Panc1 (cell line): ENCODE measurements around the gene ARHGAP25. TPM values are rescaled to one million over a fixed set of nuclear protein-coding genes. Genes with fewer than 3 reads are reported as not detected.

ENCODE experiments used
- ATAC-seq: fragments of 200-7000 bp; cut with Tn5 transposase; 2 replicates; pipeline ENCODE4 v1.9.1; 2020; ENCODE audit warnings: mild to moderate bottlenecking, moderate library complexity
- BruUV-seq: library from RNA; stranded (reverse); fragments of 400-500 nt; replicated peaks from 2 replicates; lab custom pipeline; 2021; lab: Mats Ljungman, UMichigan
- CTCF ChIA-PET: fragments of 300-600 bp; sonication (Branson Sonifier 250); formaldehyde crosslinking; loops from one replicate; lab custom pipeline; 2022; ENCODE audit warnings: antibody characterized with exemption; lab: Charles Lee
- POLR2A ChIA-PET: fragments of 300-600 bp; sonication (Branson Sonifier 250); formaldehyde crosslinking; loops from one replicate; lab custom pipeline; 2022; ENCODE audit warnings: antibody characterized with exemption; lab: Charles Lee
- DNase-seq: peaks from one replicate; pipeline ENCODE4 v3.0.0-alpha.2; 2010; ENCODE audit warnings: low read depth, low spot score
- H3K27ac ChIP-seq: 2 replicates; pipeline ENCODE4 v1.5.1; 2011; ENCODE audit warnings: mild to moderate bottlenecking, low read length, inconsistent platforms
- H3K27me3 ChIP-seq: fragments of 200-500 bp; sonication (Bioruptor generic); 2 replicates; pipeline ENCODE4 v1.6.0; 2014; ENCODE audit warnings: low read length, inconsistent platforms; ENCODE audit not compliant: control insufficient read depth, insufficient read depth
- H3K36me3 ChIP-seq: fragments of 200-500 bp; sonication (Bioruptor generic); 2 replicates; pipeline ENCODE4 v1.5.1; 2014; ENCODE audit warnings: inconsistent platforms, mild to moderate bottlenecking, low read length, moderate library complexity; ENCODE audit not compliant: control insufficient read depth, insufficient read depth
- H3K4me1 ChIP-seq: 2 replicates; pipeline ENCODE4 v1.5.1; 2011; ENCODE audit warnings: inconsistent platforms, mild to moderate bottlenecking, low read length, moderate library complexity; ENCODE audit not compliant: control insufficient read depth, insufficient read depth
- H3K4me3 ChIP-seq, 2 experiments: 2 replicates each; pipeline ENCODE4 v1.5.1; 2011 to 2012; ENCODE audit warnings: low read depth in 2 of 2, low read length in 2 of 2, mild to moderate bottlenecking in 2 of 2, inconsistent platforms in 1 of 2, moderate library complexity in 1 of 2
- H3K9me3 ChIP-seq: fragments of 200-500 bp; sonication (Bioruptor generic); 2 replicates; pipeline ENCODE4 v1.5.1; 2014; ENCODE audit warnings: low read depth, mild to moderate bottlenecking, inconsistent platforms, low read length, moderate library complexity; ENCODE audit not compliant: control insufficient read depth, insufficient read depth
- CTCF ChIP-seq: fragments of 450-650 bp; IDR thresholded peaks from 2 replicates; pipeline ENCODE4 v1.5.1; 2017; ENCODE audit warnings: mild to moderate bottlenecking
- POLR2AphosphoS5 ChIP-seq: IDR thresholded peaks from 2 replicates; pipeline ENCODE4 v1.6.1; 2012; ENCODE audit warnings: mild to moderate bottlenecking, low read depth, low read length, moderate library complexity
- REST ChIP-seq, 2 experiments: IDR thresholded peaks; 2 replicates each; pipeline ENCODE4 v1.6.1; 2011 to 2012; ENCODE audit warnings: low read depth in 2 of 2, control low read depth in 1 of 2, low read length in 1 of 2, mild to moderate bottlenecking in 1 of 2, moderate library complexity in 1 of 2; ENCODE audit not compliant: insufficient read depth in 1 of 2
- SIN3A ChIP-seq: IDR thresholded peaks from 2 replicates; pipeline ENCODE4 v1.6.1; 2012; ENCODE audit warnings: low read depth, mild to moderate bottlenecking, low read length, moderate library complexity, borderline replicate concordance; ENCODE audit not compliant: insufficient read depth
- TCF7L2 ChIP-seq: IDR thresholded peaks from 2 replicates; pipeline ENCODE4 v1.6.1; 2011; ENCODE audit warnings: mild to moderate bottlenecking, low read depth, low read length, inconsistent platforms
- in situ Hi-C: cut with HindIII; loops from 2 replicates; pipeline ENCODE4 v1.10.0; 2016; ENCODE audit warnings: low sequenced_read_pairs, low pct_unique_long_range_greater_than_20kb
- intact Hi-C: fragments of 100-400 bp; cut with micrococcal nuclease; formaldehyde crosslinking; loops from one replicate; pipeline ENCODE4 v1.10.0; 2022; ENCODE audit not compliant: unreplicated experiment
- total RNA-seq: library from RNA; stranded (reverse); gene quantifications from one replicate; pipeline ENCODE4 v1.2.1, GENCODE V29; 2021; ENCODE audit not compliant: unreplicated experiment

Gene ARHGAP25
- total RNA-seq, 1 experiment from 2014 or later: 0.49 TPM

- DNase-seq (no peak), ATAC-seq (no peak)
- in situ Hi-C loops (no loop called here), intact Hi-C loops (no loop called here)
- ChIA-PET CTCF (no interaction called here), POLR2A (interaction anchor here (0.7 kb wide), 1 partner anchor 8 kb away, joined by 7 read pairs; no protein-coding TSS in a partner anchor)
- Histone ChIP-seq H3K27me3 (peaks cover 11% of the 10 kb centered on the region; the same call in 1 of the 2 replicates), H3K4me3 (no peak overlapping the region), H3K9me3 (no peaks in the 10 kb centered on the region), H3K4me1 (no peaks in the 10 kb centered on the region), H3K36me3 (no peaks in the 10 kb centered on the region), H3K27ac (no peak overlapping the region)
- TF ChIP-seq REST (IDR thresholded peaks at IDR 0.05; ENCODE audit: insufficient read depth in 1 of 2, low read depth in 2 of 2, low read length in 1 of 2): no peak
- no peak for TF ChIP-seq TCF7L2
- no TSS peak for BruUV-seq
Observed at GRCh38 chr2:68807821-68808266, 73.2 kb downstream of the ARHGAP25 start.

DNA sequence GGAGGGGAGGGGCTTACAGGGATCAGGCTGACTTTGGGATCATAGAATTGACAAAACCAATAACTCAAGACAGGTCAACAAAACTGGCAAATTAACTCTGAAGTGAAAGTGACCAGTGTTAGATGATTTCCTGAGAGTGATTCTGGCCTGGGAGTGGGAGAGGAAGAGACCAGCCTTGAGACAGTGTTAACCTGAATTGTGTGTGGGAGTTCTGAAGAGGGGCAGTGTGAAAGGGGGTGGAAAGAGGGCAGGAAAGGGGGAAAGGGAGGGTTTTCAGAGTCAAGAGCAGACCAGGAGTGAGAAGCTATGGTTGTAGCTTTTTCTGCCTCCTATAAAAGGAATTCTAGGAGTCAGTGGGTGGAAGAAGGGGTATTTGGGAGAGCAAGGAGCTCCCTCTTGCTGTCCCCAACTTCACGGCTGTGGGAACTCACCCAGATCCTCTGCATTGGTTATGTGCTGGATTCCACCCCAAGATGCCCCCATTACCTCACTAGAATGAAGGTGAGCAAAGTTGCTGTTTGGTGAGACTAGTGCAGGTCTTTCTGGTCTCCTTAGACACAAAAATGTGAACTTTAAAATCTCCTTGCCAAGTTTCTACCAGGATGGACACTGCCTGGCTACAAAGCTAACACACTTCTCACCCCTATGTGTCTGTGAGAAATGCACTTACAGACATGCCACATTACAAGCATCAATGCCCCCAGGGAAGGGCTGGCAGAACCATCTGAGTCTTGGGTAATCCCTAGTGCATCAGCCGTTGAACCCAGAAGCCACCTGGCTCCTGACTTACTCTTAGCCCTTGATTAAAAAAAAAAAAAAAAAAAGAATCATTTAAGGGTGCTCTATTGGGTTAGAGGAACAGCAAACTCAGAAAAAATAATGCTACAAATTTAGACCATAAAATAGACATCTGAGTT, 75.0 kb downstream of the ARHGAP25 start:
- DNase-seq (no peak), ATAC-seq (no peak)
- H3K36me3 ChIP-seq: no peaks in the 10 kb centered on the region
- TF ChIP-seq POLR2AphosphoS5 (no peak), CTCF (no peak), REST (IDR thresholded peaks at IDR 0.05; ENCODE audit: insufficient read depth in 1 of 2, low read depth in 2 of 2, low read length in 1 of 2) (no peak), SIN3A (no peak), TCF7L2 (no peak)
- no peaks in the 10 kb centered on the region for H3K9me3 ChIP-seq
- in situ Hi-C loops (no loop called here), intact Hi-C loops (no loop called here)
- CTCF ChIA-PET: no interaction called here
- H3K4me3 ChIP-seq: no peak overlapping the region
- POLR2A ChIA-PET: no interaction called here
- BruUV-seq: no TSS peak
- no peaks in the 10 kb centered on the region for H3K4me1 ChIP-seq
- no peak overlapping the region for H3K27ac ChIP-seq
- H3K27me3 ChIP-seq: peaks cover 6% of the 10 kb centered on the region; the same call in 1 of the 2 replicates
